Measurements from ENCODE around the gene PLXNA4. TPM values are rescaled to one million over a fixed set of nuclear protein-coding genes. Genes with fewer than 3 reads are reported as not detected.

Gene PLXNA4
- polyA plus RNA-seq, 2 of the 4 experiments (the other 2 are of a cell fraction): 0.12 to 0.34 TPM

- POLR2A ChIA-PET: no interaction called here
- H3K27ac ChIP-seq: no peak overlapping the region
- CTCF ChIA-PET: interaction anchor here (1.5 kb wide), 2 partner anchors 262 to 516 kb away, joined by 4 read pairs; no protein-coding TSS in a partner anchor
- ATAC-seq: no peak
- H3K4me2 ChIP-seq: no peak overlapping the region
- TF ChIP-seq NPAS2 (CRISPR knock-in tag; IDR thresholded peaks at IDR 0.05; ENCODE audit: borderline replicate concordance) (no peak), RFX5 (IDR thresholded peaks at IDR 0.05) (no peak), PHF8 (IDR thresholded peaks at IDR 0.05; ENCODE audit: borderline replicate concordance, low read depth) (no peak), KDM1A (IDR thresholded peaks at IDR 0.05; ENCODE audit: low read depth) (no peak), NR3C1 (IDR thresholded peaks at IDR 0.05) (no peak), FOSL2 (IDR thresholded peaks at IDR 0.05) (no peak), FOSL2 (CRISPR knock-in tag; IDR thresholded peaks at IDR 0.05) (no peak), HOXA7 (CRISPR knock-in tag; IDR thresholded peaks at IDR 0.05) (no peak)
- no peak overlapping the region for H3K4me3 ChIP-seq
- DNase-seq (ENCODE audit: low read depth in 1 of 2, low spot score in 1 of 2): no peak
- H3K9me3 ChIP-seq: no peaks in the 10 kb centered on the region
- no peaks in the 10 kb centered on the region for H3K4me1 ChIP-seq
- 68% methylated on average over 1 of the region's 9 CpGs for WGBS (ENCODE audit: missing lambda C conversion rate)
- no peak for FAIRE-seq
Observed at GRCh38 chr7:132207211-132207610, 369.1 kb downstream of the PLXNA4 start.

GRCh38 chr7:132206594-132206993, 369.7 kb downstream of the PLXNA4 start:
- DNase-seq (ENCODE audit: low read depth in 1 of 2, low spot score in 1 of 2) (no peak), ATAC-seq (no peak), FAIRE-seq (no peak)
- no peak overlapping the region for H3K4me3 ChIP-seq
- 69% methylated on average over 8 of the region's 8 CpGs for WGBS (ENCODE audit: missing lambda C conversion rate)
- H3K27ac ChIP-seq: no peak overlapping the region
- CTCF ChIA-PET: interaction anchor here (1.5 kb wide), 1 partner anchor 261 kb away, joined by 4 read pairs; no protein-coding TSS in a partner anchor
- no peak overlapping the region for H3K4me2 ChIP-seq
- H3K4me1 ChIP-seq: no peaks in the 10 kb centered on the region
- TF ChIP-seq EP300 (IDR thresholded peaks at IDR 0.05) (no peak), ZSCAN20 (CRISPR knock-in tag; IDR thresholded peaks at IDR 0.05) (no peak), ZC3H11A (IDR thresholded peaks at IDR 0.05) (no peak), FOSB (CRISPR knock-in tag; IDR thresholded peaks at IDR 0.05) (no peak), USF2 (IDR thresholded peaks at IDR 0.05) (no peak), RFX5 (IDR thresholded peaks at IDR 0.05) (no peak), KDM1A (IDR thresholded peaks at IDR 0.05; ENCODE audit: low read depth) (no peak), RCOR1 (IDR thresholded peaks at IDR 0.05; ENCODE audit: low read depth, low read length) (no peak), HOXB13 (CRISPR knock-in tag; IDR thresholded peaks at IDR 0.05; ENCODE audit: low read depth) (no peak), SREBF2 (IDR thresholded peaks at IDR 0.05) (no peak), ZNF302 (CRISPR knock-in tag; IDR thresholded peaks at IDR 0.05) (no peak), NPAS2 (CRISPR knock-in tag; IDR thresholded peaks at IDR 0.05; ENCODE audit: borderline replicate concordance) (no peak)
- H3K9me3 ChIP-seq: no peaks in the 10 kb centered on the region
- POLR2A ChIA-PET: no interaction called here

GRCh38 chr7:132205509-132205908, 370.8 kb downstream of the PLXNA4 start:
- no peak for DNase-seq (ENCODE audit: low read depth in 1 of 2, low spot score in 1 of 2)
- POLR2A ChIA-PET: no interaction called here
- TF ChIP-seq BHLHE40 (IDR thresholded peaks at IDR 0.05; ENCODE audit: low read depth, low read length) (no peak), RNF2 (IDR thresholded peaks at IDR 0.05; ENCODE audit: borderline replicate concordance, low read depth) (no peak), ELK1 (IDR thresholded peaks at IDR 0.05; ENCODE audit: low read depth, low read length) (no peak), MAX (IDR thresholded peaks at IDR 0.05) (no peak), SREBF2 (IDR thresholded peaks at IDR 0.05) (no peak), SMC3 (IDR thresholded peaks at IDR 0.05) (no peak), HEYL (CRISPR knock-in tag; IDR thresholded peaks at IDR 0.05) (no peak), POLR2A (IDR thresholded peaks at IDR 0.05; ENCODE audit: low read length) (no peak), CHD4 (IDR thresholded peaks at IDR 0.05; ENCODE audit: borderline replicate concordance) (no peak), CBX8 (IDR thresholded peaks at IDR 0.05) (no peak)
- no peak overlapping the region for H3K4me2 ChIP-seq
- CTCF ChIA-PET: interaction anchor here (0.7 kb wide), 1 partner anchor 26 kb away, joined by 3 read pairs; no protein-coding TSS in a partner anchor
- no peaks in the 10 kb centered on the region for H3K9me3 ChIP-seq
- ATAC-seq: no peak
- H3K4me3 ChIP-seq: no peak overlapping the region
- FAIRE-seq: no peak
- H3K4me1 ChIP-seq: no peaks in the 10 kb centered on the region
- H3K27ac ChIP-seq: no peak overlapping the region

Data from A549 (cell line).